CD8-positive, alpha-beta memory T cell (primary cell): ENCODE measurements around the gene ADAM12. TPM values are rescaled to one million over a fixed set of nuclear protein-coding genes. Genes with fewer than 3 reads are reported as not detected.
"Not testable (repeated sequence)": the region's sequence is repeated elsewhere in the genome, so short reads cannot be mapped to it uniquely, and the experiment has no call there.

Source experiments
- CTCF ChIA-PET: fragments of 350-600 bp; sonication (Branson Sonifier 250); formaldehyde crosslinking; loops from one replicate; lab custom pipeline; 2021; ENCODE audit warnings: antibody characterized with exemption; lab: Charles Lee
- POLR2A ChIA-PET: fragments of 350-600 bp; sonication (Branson Sonifier 250); formaldehyde crosslinking; loops from one replicate; lab custom pipeline; 2021; ENCODE audit warnings: antibody characterized with exemption; lab: Charles Lee
- DNase-seq, 5 donors: peaks; one replicate each; pipeline versions ENCODE4 v3.0.0 to v3.0.0-alpha.2; 2020 to 2022; ENCODE audit warnings: mixed read lengths in 1 of 5
- H3K27ac ChIP-seq: one replicate; pipeline ENCODE4 v1.7.0; 2013; ENCODE audit warnings: low read depth, mild to moderate bottlenecking, low read length, moderate library complexity
- H3K27me3 ChIP-seq: 2 replicates; pipeline ENCODE4 v1.7.0; 2013; ENCODE audit warnings: low read length, mild to moderate bottlenecking; ENCODE audit not compliant: insufficient read depth, poor library complexity, severe bottlenecking
- H3K36me3 ChIP-seq: 2 replicates; pipeline ENCODE4 v1.7.0; 2013; ENCODE audit warnings: mild to moderate bottlenecking, low read length, moderate library complexity; ENCODE audit not compliant: insufficient read depth
- H3K4me1 ChIP-seq: 2 replicates; pipeline ENCODE4 v1.7.0; 2013; ENCODE audit warnings: mild to moderate bottlenecking, low read length, moderate library complexity; ENCODE audit not compliant: insufficient read depth
- H3K4me3 ChIP-seq: 2 replicates; pipeline ENCODE4 v1.7.0; 2013; ENCODE audit warnings: mild to moderate bottlenecking, low read length
- H3K9me3 ChIP-seq: 2 replicates; pipeline ENCODE4 v1.7.0; 2013; ENCODE audit warnings: mild to moderate bottlenecking, low read length
- H3K27ac Mint-ChIP-seq, 8 donors: one replicate each; pipeline ENCODE4 v1.8.0; 2020 to 2021; ENCODE audit warnings: mixed read lengths in 8 of 8, mild to moderate bottlenecking in 6 of 8, inconsistent platforms in 3 of 8, moderate library complexity in 3 of 8
- H3K27me3 Mint-ChIP-seq, 2 donors: one replicate each; pipeline ENCODE4 v1.8.0; 2020 to 2021; ENCODE audit warnings: mixed read lengths in 2 of 2, mild to moderate bottlenecking in 1 of 2, moderate library complexity in 1 of 2
- H3K36me3 Mint-ChIP-seq, 3 donors: one replicate each; pipeline ENCODE4 v1.8.0; 2020 to 2021; ENCODE audit warnings: mixed read lengths in 3 of 3, inconsistent platforms in 1 of 3, mild to moderate bottlenecking in 1 of 3
- H3K4me1 Mint-ChIP-seq, 3 donors: one replicate each; pipeline ENCODE4 v1.8.0; 2020 to 2021; ENCODE audit warnings: mixed read lengths in 3 of 3, inconsistent platforms in 1 of 3, mild to moderate bottlenecking in 1 of 3
- H3K4me3 Mint-ChIP-seq, 7 donors: one replicate each; pipeline ENCODE4 v1.8.0; 2020 to 2021; ENCODE audit warnings: mixed read lengths in 7 of 7, mild to moderate bottlenecking in 6 of 7, moderate library complexity in 4 of 7, inconsistent platforms in 2 of 7
- H3K9me3 Mint-ChIP-seq, 5 donors: one replicate each; pipeline ENCODE4 v1.8.0; 2020 to 2022; ENCODE audit warnings: mixed read lengths in 5 of 5, mild to moderate bottlenecking in 3 of 5, moderate library complexity in 2 of 5, inconsistent platforms in 1 of 5
- polyA plus RNA-seq: library from polyadenylated mRNA; unstranded; fragments of 300-500 nt; fragmentation: Illumina TruSeq; gene quantifications from one replicate; pipeline ENCODE4 v1.2.3, GENCODE V29; 2021
- total RNA-seq, 2 experiments: library from RNA; stranded (reverse); gene quantifications; one replicate each; pipeline ENCODE4 v1.2.3, GENCODE V29; 2021

ADAM12 gene
- total and polyA plus RNA-seq, 3 experiments from 2014 or later: 0.11 to 6.4 (median 0.31) TPM

- Mint-ChIP-seq H3K4me1 (no peaks in the 10 kb centered on the region), H3K27ac (no peak overlapping the region), H3K27me3 (peaks cover 0 to 1% of the 10 kb centered on the region in 2 donors), H3K4me3 (no peak overlapping the region), H3K36me3 (peaks cover 0 to 4% (median 0%) of the 10 kb centered on the region in 3 donors), H3K9me3 (peaks cover 0 to 21% (median 7%) of the 10 kb centered on the region in 5 donors)
- POLR2A ChIA-PET: no interaction called here
- H3K27me3 ChIP-seq: no peaks in the 10 kb centered on the region
- no peaks in the 10 kb centered on the region for H3K4me1 ChIP-seq
- no peak overlapping the region for H3K4me3 ChIP-seq
- CTCF ChIA-PET: no interaction called here
- H3K9me3 ChIP-seq: no peaks in the 10 kb centered on the region
- H3K27ac ChIP-seq: no peak overlapping the region
- no peak for DNase-seq
- no peaks in the 10 kb centered on the region for H3K36me3 ChIP-seq
Measured at GRCh38 chr10:126250527-126251310, 137.6 kb downstream of the ADAM12 start.

GRCh38 chr10:126250045-126250444, 138.2 kb downstream of the ADAM12 start:
- Histone ChIP-seq H3K36me3 (no peaks in the 10 kb centered on the region), H3K27me3 (no peaks in the 10 kb centered on the region)

GRCh38 chr10:126247446-126247975, 140.8 kb downstream of the ADAM12 start:
- ChIA-PET POLR2A (no interaction called here), CTCF (no interaction called here)
- no peaks in the 10 kb centered on the region for H3K36me3 Mint-ChIP-seq
- H3K27ac Mint-ChIP-seq: no peak overlapping the region
- no peaks in the 10 kb centered on the region for H3K4me1 ChIP-seq
- no peak overlapping the region for H3K27ac ChIP-seq
- H3K4me1 Mint-ChIP-seq: no peaks in the 10 kb centered on the region
- H3K4me3 ChIP-seq: no peak overlapping the region
- H3K27me3 Mint-ChIP-seq: peaks cover 0 to 1% of the 10 kb centered on the region in 2 donors
- peaks cover 0 to 11% (median 3%) of the 10 kb centered on the region in 5 donors for H3K9me3 Mint-ChIP-seq
- H3K36me3 ChIP-seq: no peaks in the 10 kb centered on the region
- H3K4me3 Mint-ChIP-seq: no peak overlapping the region
- DNase-seq: no peak
- no peaks in the 10 kb centered on the region for H3K27me3 ChIP-seq
- no peaks in the 10 kb centered on the region for H3K9me3 ChIP-seq

More at GRCh38 chr10:126250045-126250444, 138.2 kb downstream of the ADAM12 start:
- ChIA-PET CTCF (no interaction called here), POLR2A (no interaction called here)
- Mint-ChIP-seq H3K4me3 (no peak overlapping the region), H3K4me1 (no peaks in the 10 kb centered on the region), H3K9me3 (peaks cover 0 to 18% (median 7%) of the 10 kb centered on the region in 5 donors), H3K27ac (no peak overlapping the region), H3K36me3 (peaks cover 0 to 4% (median 0%) of the 10 kb centered on the region in 3 donors), H3K27me3 (peaks cover 0 to 1% of the 10 kb centered on the region in 2 donors)
- Histone ChIP-seq H3K4me1 (no peaks in the 10 kb centered on the region), H3K4me3 (no peak overlapping the region), H3K9me3 (no peaks in the 10 kb centered on the region), H3K27ac (no peak overlapping the region)
- DNase-seq: no peak

GRCh38 chr10:126246396-126246795, 141.9 kb downstream of the ADAM12 start:
- H3K27ac Mint-ChIP-seq, CTCF ChIA-PET, H3K27me3 ChIP-seq, POLR2A ChIA-PET, H3K9me3 ChIP-seq, H3K4me3 Mint-ChIP-seq, DNase-seq, H3K4me1 Mint-ChIP-seq, H3K9me3 Mint-ChIP-seq, H3K4me1 ChIP-seq, H3K36me3 ChIP-seq, H3K4me3 ChIP-seq, H3K36me3 Mint-ChIP-seq, H3K27ac ChIP-seq, H3K27me3 Mint-ChIP-seq: not testable (repeated sequence)

- POLR2A ChIA-PET: no interaction called here
- no peaks in the 10 kb centered on the region for H3K4me1 ChIP-seq
- H3K27me3 Mint-ChIP-seq: no peaks in the 10 kb centered on the region
- no peak overlapping the region for H3K4me3 ChIP-seq
- H3K9me3 ChIP-seq: no peaks in the 10 kb centered on the region
- no peak overlapping the region for H3K27ac ChIP-seq
- no peaks in the 10 kb centered on the region for H3K27me3 ChIP-seq
- H3K36me3 Mint-ChIP-seq: no peaks in the 10 kb centered on the region
- no peaks in the 10 kb centered on the region for H3K4me1 Mint-ChIP-seq
- no peaks in the 10 kb centered on the region for H3K36me3 ChIP-seq
- CTCF ChIA-PET: no interaction called here
- no peak overlapping the region for H3K4me3 Mint-ChIP-seq
- DNase-seq: no peak
- H3K9me3 Mint-ChIP-seq: peaks cover 0 to 2% (median 0%) of the 10 kb centered on the region in 5 donors
- no peak overlapping the region for H3K27ac Mint-ChIP-seq
Measured at GRCh38 chr10:126245501-126245900, 142.8 kb downstream of the ADAM12 start.

GRCh38 chr10:126243971-126244370, 144.3 kb downstream of the ADAM12 start:
- H3K9me3 ChIP-seq: no peaks in the 10 kb centered on the region
- H3K4me1 ChIP-seq: no peaks in the 10 kb centered on the region
- Mint-ChIP-seq H3K4me3 (no peak overlapping the region), H3K27ac (no peak overlapping the region), H3K9me3 (peaks cover 0 to 1% (median 0%) of the 10 kb centered on the region in 5 donors), H3K27me3 (no peaks in the 10 kb centered on the region), H3K4me1 (no peaks in the 10 kb centered on the region), H3K36me3 (no peaks in the 10 kb centered on the region)
- DNase-seq: no peak
- CTCF ChIA-PET: no interaction called here
- no peaks in the 10 kb centered on the region for H3K36me3 ChIP-seq
- H3K27me3 ChIP-seq: no peaks in the 10 kb centered on the region
- no peak overlapping the region for H3K27ac ChIP-seq
- H3K4me3 ChIP-seq: no peak overlapping the region
- POLR2A ChIA-PET: no interaction called here

GRCh38 chr10:126243306-126243705, 145.0 kb downstream of the ADAM12 start:
- POLR2A ChIA-PET: no interaction called here
- CTCF ChIA-PET: no interaction called here
- H3K9me3 Mint-ChIP-seq: no peaks in the 10 kb centered on the region
- no peak for DNase-seq
- no peaks in the 10 kb centered on the region for H3K27me3 Mint-ChIP-seq
- Histone ChIP-seq H3K27me3 (no peaks in the 10 kb centered on the region), H3K27ac (no peak overlapping the region), H3K4me3 (no peak overlapping the region), H3K9me3 (no peaks in the 10 kb centered on the region), H3K4me1 (no peaks in the 10 kb centered on the region), H3K36me3 (no peaks in the 10 kb centered on the region)
- no peaks in the 10 kb centered on the region for H3K4me1 Mint-ChIP-seq
- H3K4me3 Mint-ChIP-seq: no peak overlapping the region
- no peaks in the 10 kb centered on the region for H3K36me3 Mint-ChIP-seq
- no peak overlapping the region for H3K27ac Mint-ChIP-seq

GRCh38 chr10:126242397-126243260, 145.6 kb downstream of the ADAM12 start:
- H3K27ac Mint-ChIP-seq: no peak overlapping the region
- Histone ChIP-seq H3K36me3 (no peaks in the 10 kb centered on the region), H3K9me3 (no peaks in the 10 kb centered on the region), H3K27me3 (no peaks in the 10 kb centered on the region), H3K4me1 (no peaks in the 10 kb centered on the region), H3K27ac (no peak overlapping the region), H3K4me3 (no peak overlapping the region)
- no peaks in the 10 kb centered on the region for H3K27me3 Mint-ChIP-seq
- no peak overlapping the region for H3K4me3 Mint-ChIP-seq
- no peak for DNase-seq
- ChIA-PET CTCF (no interaction called here), POLR2A (no interaction called here)
- H3K36me3 Mint-ChIP-seq: no peaks in the 10 kb centered on the region
- H3K9me3 Mint-ChIP-seq: no peaks in the 10 kb centered on the region
- no peaks in the 10 kb centered on the region for H3K4me1 Mint-ChIP-seq
